Gastrocnemius medialis (tissue), 4 donors: ENCODE results near the gene ANGPTL7. TPM values are rescaled to one million over a fixed set of nuclear protein-coding genes. Genes with fewer than 3 reads are reported as not detected.
"Not testable (repeated sequence)": the region's sequence is repeated elsewhere in the genome, so short reads cannot be mapped to it uniquely, and the experiment has no call there.

ENCODE experiments used
- ATAC-seq, 2 donors: fragments of 150-250 bp; one replicate each; pipeline ENCODE4 v1.9.1; 2016
- DNase-seq, 2 donors: peaks; one replicate each; pipeline ENCODE4 v3.0.0-alpha.2; 2019
- H3K27ac ChIP-seq, 4 donors: fragments of 200-600 bp; sonication (generic); 1 replicate in 1 of 4; 2 replicates in 3 of 4; pipeline ENCODE4 v1.5.1; 2016 to 2018; ENCODE audit warnings: mild to moderate bottlenecking in 2 of 4, moderate library complexity in 1 of 4
- H3K27me3 ChIP-seq, 3 donors: fragments of 200-600 bp; sonication (generic) in 2 of 3; 1 replicate in 1 of 3; 2 replicates in 2 of 3; pipeline versions ENCODE4 v1.5.1 to v1.6.0; 2016 to 2019; ENCODE audit warnings: mild to moderate bottlenecking in 1 of 3, moderate library complexity in 1 of 3
- H3K36me3 ChIP-seq, 2 donors: fragments of 200-600 bp; sonication (generic) in 1 of 2; one replicate each; pipeline ENCODE4 v1.5.1; 2017 to 2018
- H3K4me1 ChIP-seq, 2 donors: fragments of 200-600 bp; sonication (generic) in 1 of 2; one replicate each; pipeline ENCODE4 v1.5.1; 2016 to 2017; ENCODE audit warnings: mild to moderate bottlenecking in 2 of 2
- H3K4me3 ChIP-seq, 4 donors: fragments of 200-600 bp; sonication (generic) in 3 of 4; 1 replicate in 1 of 4; 2 replicates in 3 of 4; pipeline ENCODE4 v1.5.1; 2016 to 2019; ENCODE audit warnings: mild to moderate bottlenecking in 2 of 4
- H3K9me3 ChIP-seq, 3 donors: fragments of 200-600 bp; sonication (generic) in 2 of 3; 1 replicate in 1 of 3; 2 replicates in 2 of 3; pipeline ENCODE4 v1.5.1; 2016 to 2019
- POLR2A ChIP-seq, 2 donors: fragments of 450-650 bp; IDR thresholded peaks; one replicate each; pipeline ENCODE4 v1.6.1; 2017; ENCODE audit warnings: antibody characterized with exemption in 2 of 2, mild to moderate bottlenecking in 2 of 2, moderate library complexity in 2 of 2
- in situ Hi-C, 4 donors: fragments of 200-750 bp; cut with MboI; loops; one replicate each; pipeline versions ENCODE4 v1.15.0 to v1.8.0; 2017; ENCODE audit warnings: low sequenced_read_pairs in 4 of 4
- intact Hi-C: fragments of 100-400 bp; cut with DNase I; formaldehyde crosslinking; loops from one replicate; pipeline ENCODE4 v1.15.1; 2023; ENCODE audit warnings: low total_unique reads
- total RNA-seq, 4 donors: library from RNA; depleted of rRNA; stranded (reverse); fragments of >200 nt; gene quantifications; one replicate each; pipeline versions ENCODE4 v1.1.0 to v1.2.3, GENCODE V29; 2016
- TF ChIP-seq, protein P1 (sequence below), 5 experiments: fragments of 450-650 bp in 3 of 5; fragments of 200-600 bp in 2 of 5; sonication (generic) in 2 of 5; IDR thresholded peaks in 4 of 5; conservative IDR thresholded peaks in 1 of 5; 1 replicate in 4 of 5; 2 replicates in 1 of 5; pipeline ENCODE4 v1.5.1; 2016 to 2019; ENCODE audit warnings: antibody characterized with exemption in 5 of 5, mild to moderate bottlenecking in 3 of 5, moderate library complexity in 3 of 5

ANGPTL7 gene
- total RNA-seq, 4 donors from 2014 or later: 0.56 to 30.7 (median 3.3) TPM

GRCh38 chr1:11176081-11176706, 13.0 kb upstream of the ANGPTL7 start:
- TF ChIP-seq POLR2A (IDR thresholded peaks at IDR 0.05): no peak
- TF ChIP-seq, protein P1, sequence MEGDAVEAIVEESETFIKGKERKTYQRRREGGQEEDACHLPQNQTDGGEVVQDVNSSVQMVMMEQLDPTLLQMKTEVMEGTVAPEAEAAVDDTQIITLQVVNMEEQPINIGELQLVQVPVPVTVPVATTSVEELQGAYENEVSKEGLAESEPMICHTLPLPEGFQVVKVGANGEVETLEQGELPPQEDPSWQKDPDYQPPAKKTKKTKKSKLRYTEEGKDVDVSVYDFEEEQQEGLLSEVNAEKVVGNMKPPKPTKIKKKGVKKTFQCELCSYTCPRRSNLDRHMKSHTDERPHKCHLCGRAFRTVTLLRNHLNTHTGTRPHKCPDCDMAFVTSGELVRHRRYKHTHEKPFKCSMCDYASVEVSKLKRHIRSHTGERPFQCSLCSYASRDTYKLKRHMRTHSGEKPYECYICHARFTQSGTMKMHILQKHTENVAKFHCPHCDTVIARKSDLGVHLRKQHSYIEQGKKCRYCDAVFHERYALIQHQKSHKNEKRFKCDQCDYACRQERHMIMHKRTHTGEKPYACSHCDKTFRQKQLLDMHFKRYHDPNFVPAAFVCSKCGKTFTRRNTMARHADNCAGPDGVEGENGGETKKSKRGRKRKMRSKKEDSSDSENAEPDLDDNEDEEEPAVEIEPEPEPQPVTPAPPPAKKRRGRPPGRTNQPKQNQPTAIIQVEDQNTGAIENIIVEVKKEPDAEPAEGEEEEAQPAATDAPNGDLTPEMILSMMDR (IDR thresholded peaks at IDR 0.05 in 4 of 5, conservative IDR thresholded peaks at IDR 0.05 in 1 of 5): no peak
- DNase-seq (peak in 1 of 2 donors; percentile 28), ATAC-seq (peak; percentile 53 to 71)
- in situ Hi-C loops (no loop called here), intact Hi-C loops (no loop called here)
- no peaks in the 10 kb centered on the region for H3K36me3 ChIP-seq
- H3K27ac ChIP-seq: peak overlapping the region in 3 of 4 donors; percentile 25 to 64 (median 44)
- H3K4me1 ChIP-seq: peaks cover 31 to 42% of the 10 kb centered on the region in 2 donors
- H3K4me3 ChIP-seq: no peak overlapping the region
- H3K9me3 ChIP-seq: no peaks in the 10 kb centered on the region
- H3K27me3 ChIP-seq: no peaks in the 10 kb centered on the region

GRCh38 chr1:11178021-11179015, 10.8 kb upstream of the ANGPTL7 start:
- no peaks in the 10 kb centered on the region for H3K9me3 ChIP-seq
- H3K4me1 ChIP-seq: peaks cover 31 to 42% of the 10 kb centered on the region in 2 donors
- peak; percentile 28 to 45 for ATAC-seq
- peak overlapping the region in 1 of 4 donors; percentile 21 for H3K27ac ChIP-seq
- in situ Hi-C loops (no loop called here), intact Hi-C loops (no loop called here)
- no peak for TF ChIP-seq POLR2A (IDR thresholded peaks at IDR 0.05)
- TF ChIP-seq, protein P1 (IDR thresholded peaks at IDR 0.05 in 4 of 5, conservative IDR thresholded peaks at IDR 0.05 in 1 of 5): no peak
- no peaks in the 10 kb centered on the region for H3K36me3 ChIP-seq
- DNase-seq: no peak
- H3K4me3 ChIP-seq: no peak overlapping the region
- no peaks in the 10 kb centered on the region for H3K27me3 ChIP-seq

DNA sequence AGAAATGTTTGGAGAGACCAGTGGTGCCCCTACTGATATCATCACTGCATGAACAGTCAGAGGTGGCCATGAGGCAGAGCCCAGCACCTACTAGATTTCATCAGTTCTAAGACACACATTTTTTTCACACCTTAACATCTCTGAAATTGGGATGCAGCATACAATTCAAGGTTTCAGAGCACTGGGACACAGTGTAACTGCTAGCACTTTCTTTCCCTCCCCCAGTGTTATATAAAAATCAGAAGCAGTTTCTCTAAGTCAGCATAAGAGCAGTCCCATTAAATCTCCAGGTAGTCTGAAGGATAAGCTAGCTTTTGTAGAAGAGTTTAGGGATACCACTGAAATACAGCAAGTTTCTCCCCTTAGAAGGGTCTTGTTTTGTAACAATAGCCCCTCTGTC, 10.0 kb upstream of the ANGPTL7 start:
- intact Hi-C loops (no loop called here), in situ Hi-C loops (no loop called here)
- ATAC-seq: no peak
- H3K36me3 ChIP-seq: no peaks in the 10 kb centered on the region
- no peak overlapping the region for H3K4me3 ChIP-seq
- H3K27ac ChIP-seq: no peak overlapping the region
- no peaks in the 10 kb centered on the region for H3K27me3 ChIP-seq
- no peak for DNase-seq
- no peak for TF ChIP-seq POLR2A (IDR thresholded peaks at IDR 0.05)
- TF ChIP-seq, protein P1 (IDR thresholded peaks at IDR 0.05 in 4 of 5, conservative IDR thresholded peaks at IDR 0.05 in 1 of 5): no peak
- H3K9me3 ChIP-seq: no peaks in the 10 kb centered on the region
- peaks cover 31 to 42% of the 10 kb centered on the region in 2 donors for H3K4me1 ChIP-seq

DNA sequence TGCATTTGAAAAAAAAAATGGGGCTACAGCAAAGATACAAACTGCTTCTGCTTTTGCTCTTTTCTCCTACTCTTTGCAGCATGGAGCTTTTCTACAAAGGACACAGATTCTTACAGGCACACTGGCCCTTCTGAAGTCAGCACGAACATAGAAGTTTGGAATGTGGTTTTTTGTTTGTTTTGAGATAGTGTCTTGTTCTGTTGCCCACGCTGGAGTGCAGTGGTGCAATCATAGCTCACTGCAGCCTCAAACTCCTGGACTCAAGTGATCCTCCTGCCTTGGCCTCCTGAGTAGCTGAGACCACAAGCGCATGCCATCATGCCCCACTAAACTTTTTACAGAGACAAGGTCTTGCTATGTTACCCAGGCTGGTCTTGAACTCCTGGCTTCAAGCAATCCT, 9.4 kb upstream of the ANGPTL7 start:
- DNase-seq, in situ Hi-C loops, ATAC-seq, H3K36me3 ChIP-seq, intact Hi-C loops, H3K4me3 ChIP-seq, H3K27me3 ChIP-seq, H3K27ac ChIP-seq, H3K9me3 ChIP-seq: not testable (repeated sequence)
- H3K4me1 ChIP-seq: peaks cover 31 to 42% of the 10 kb centered on the region in 2 donors

- no peak overlapping the region for H3K4me3 ChIP-seq
- DNase-seq (no peak), ATAC-seq (no peak)
- no peaks in the 10 kb centered on the region for H3K36me3 ChIP-seq
- H3K9me3 ChIP-seq: no peaks in the 10 kb centered on the region
- no peaks in the 10 kb centered on the region for H3K27me3 ChIP-seq
- peaks cover 31 to 41% of the 10 kb centered on the region in 2 donors for H3K4me1 ChIP-seq
- TF ChIP-seq, protein P1 (IDR thresholded peaks at IDR 0.05 in 4 of 5, conservative IDR thresholded peaks at IDR 0.05 in 1 of 5): no peak
- TF ChIP-seq POLR2A (IDR thresholded peaks at IDR 0.05): no peak
- H3K27ac ChIP-seq: no peak overlapping the region
- in situ Hi-C loops (no loop called here), intact Hi-C loops (no loop called here)
Observed at GRCh38 chr1:11180342-11180744, 8.8 kb upstream of the ANGPTL7 start.
